AG10803 (cell line): Measurements from ENCODE around the gene NSUN3.

Experiments used
- DNase-seq: peaks from one replicate; pipeline ENCODE4 v3.0.0; 2010; ENCODE audit warnings: low read depth
- H3K4me3 ChIP-seq: 2 replicates; pipeline ENCODE4 v1.5.1; 2011; ENCODE audit warnings: mild to moderate bottlenecking, low read length, control low read depth
- TF ChIP-seq, protein P1 (sequence below): conservative IDR thresholded peaks from 2 replicates; pipeline ENCODE4 v1.5.1; 2011; ENCODE audit warnings: mild to moderate bottlenecking, low read length, control low read depth, inconsistent platforms

The NSUN3 gene

DNA sequence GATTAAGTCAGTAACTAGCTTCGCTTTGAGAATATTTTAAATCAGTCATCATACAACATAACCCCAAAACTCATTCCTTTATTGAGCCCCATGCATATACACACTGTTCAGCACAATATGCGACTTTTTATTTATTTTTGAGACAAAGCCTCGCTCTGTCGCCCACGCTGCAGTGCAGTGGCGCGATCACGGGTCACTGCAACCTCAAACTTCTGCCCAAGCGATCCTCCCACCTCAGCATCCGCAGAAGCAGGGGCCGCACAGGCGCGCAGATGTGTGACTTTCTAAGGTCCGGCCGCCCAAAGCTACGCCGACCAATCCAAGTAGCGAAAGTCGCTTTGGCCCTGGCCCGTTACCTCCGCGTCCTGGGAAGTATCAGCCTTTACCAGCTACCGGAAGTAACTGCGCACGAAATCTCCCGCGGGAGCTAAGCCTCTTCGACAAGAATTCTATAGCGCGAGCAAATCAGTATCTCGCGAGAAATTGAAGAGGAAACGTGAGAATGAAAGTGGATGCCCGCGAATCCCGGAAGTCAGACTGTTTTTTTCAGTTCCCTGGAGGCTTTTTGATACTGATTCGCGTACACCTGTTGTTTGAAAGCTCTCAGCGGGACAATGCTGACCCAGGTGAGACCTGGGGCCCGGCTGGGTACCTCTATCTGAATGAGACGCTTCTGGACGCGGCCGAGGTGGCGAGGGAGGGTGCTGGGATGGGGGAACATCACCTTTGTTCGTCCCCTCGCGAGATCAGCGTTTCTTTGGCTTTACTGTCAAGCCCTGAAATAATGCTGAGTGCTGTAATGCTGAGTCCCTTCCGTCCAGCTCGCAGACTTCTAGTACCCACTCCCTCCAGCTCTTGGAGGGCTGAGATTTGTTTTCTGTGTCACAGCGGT is at the start of gene NSUN3, which contains the start of gene DHFR2:
TSS of gene NSUN3 (plus strand) at position 549 of the 892 bp plus-strand sequence. CDS start at position 615, 66 bp downstream.
TSS of gene DHFR2 (minus strand) at position 404 of the 892 bp plus-strand sequence. CDS start 1,405 bp downstream, outside the sequence.
- TF ChIP-seq, protein P1, sequence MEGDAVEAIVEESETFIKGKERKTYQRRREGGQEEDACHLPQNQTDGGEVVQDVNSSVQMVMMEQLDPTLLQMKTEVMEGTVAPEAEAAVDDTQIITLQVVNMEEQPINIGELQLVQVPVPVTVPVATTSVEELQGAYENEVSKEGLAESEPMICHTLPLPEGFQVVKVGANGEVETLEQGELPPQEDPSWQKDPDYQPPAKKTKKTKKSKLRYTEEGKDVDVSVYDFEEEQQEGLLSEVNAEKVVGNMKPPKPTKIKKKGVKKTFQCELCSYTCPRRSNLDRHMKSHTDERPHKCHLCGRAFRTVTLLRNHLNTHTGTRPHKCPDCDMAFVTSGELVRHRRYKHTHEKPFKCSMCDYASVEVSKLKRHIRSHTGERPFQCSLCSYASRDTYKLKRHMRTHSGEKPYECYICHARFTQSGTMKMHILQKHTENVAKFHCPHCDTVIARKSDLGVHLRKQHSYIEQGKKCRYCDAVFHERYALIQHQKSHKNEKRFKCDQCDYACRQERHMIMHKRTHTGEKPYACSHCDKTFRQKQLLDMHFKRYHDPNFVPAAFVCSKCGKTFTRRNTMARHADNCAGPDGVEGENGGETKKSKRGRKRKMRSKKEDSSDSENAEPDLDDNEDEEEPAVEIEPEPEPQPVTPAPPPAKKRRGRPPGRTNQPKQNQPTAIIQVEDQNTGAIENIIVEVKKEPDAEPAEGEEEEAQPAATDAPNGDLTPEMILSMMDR: no peak
- peak within 1 kb of the TSS; percentile 87 for H3K4me3 ChIP-seq
- peak; percentile 98 for DNase-seq

DNA sequence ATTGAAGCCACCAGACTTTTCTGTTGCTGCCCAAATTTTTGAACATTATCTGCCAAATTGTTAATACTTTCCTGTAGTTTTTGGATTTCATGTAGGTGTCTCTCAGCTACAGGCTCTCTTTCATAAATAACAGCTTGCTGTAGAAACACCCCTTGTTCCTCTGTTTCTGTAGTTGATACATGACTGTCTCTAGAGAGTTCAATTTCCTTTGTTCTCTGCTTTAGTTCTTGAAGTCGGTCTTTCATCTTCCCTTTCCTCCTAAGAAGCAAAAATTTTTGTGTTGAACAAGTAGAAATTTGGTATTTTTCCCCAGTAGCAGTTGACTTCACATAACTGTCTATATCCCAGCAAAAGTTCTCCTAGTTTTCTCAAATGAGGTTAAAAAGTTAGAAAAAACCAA is 47.8 kb upstream of the NSUN3 start:
- no peak for DNase-seq
- TF ChIP-seq, protein P1: no peak
- no peak overlapping the region for H3K4me3 ChIP-seq

DNA sequence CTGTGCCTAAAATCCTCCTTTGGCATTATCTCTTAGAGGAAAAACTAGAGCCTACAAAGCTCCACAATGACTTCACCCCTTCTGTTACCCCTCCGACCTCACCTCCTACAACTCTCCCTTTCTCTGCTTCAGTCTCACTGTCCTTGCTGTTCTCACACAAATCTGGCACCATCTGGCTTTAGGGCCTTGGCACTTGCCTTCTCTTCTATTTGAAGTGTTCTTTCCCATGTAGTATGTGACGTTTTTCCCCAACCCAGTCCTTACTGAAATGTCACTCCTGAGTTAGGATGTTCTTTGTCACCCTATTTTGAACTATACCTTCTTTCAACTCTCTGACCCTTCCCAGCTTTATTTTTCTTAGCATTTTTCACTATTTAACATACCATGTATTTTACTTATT is 43.2 kb upstream of the NSUN3 start:
- TF ChIP-seq, protein P1: no peak
- no peak overlapping the region for H3K4me3 ChIP-seq
- no peak for DNase-seq

DNA sequence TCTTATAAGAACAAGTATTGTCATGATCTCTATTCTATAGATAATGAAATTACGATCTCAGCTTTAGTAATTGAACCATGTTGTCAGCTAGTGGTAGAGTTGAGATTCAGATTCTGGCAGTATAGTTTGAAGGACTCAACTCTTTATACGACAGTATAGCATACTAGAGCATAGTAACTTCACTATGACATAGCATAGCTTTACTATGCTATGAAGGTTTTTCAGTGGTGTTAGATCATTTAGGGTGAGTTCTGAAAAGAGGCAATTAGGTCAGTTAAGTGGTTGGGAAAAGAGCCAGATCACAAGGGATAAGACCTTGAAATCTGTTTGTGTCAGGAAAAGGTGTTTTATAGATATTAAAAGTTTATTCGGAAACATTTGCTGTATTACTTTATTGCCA is 42.6 kb upstream of the NSUN3 start:
- DNase-seq: no peak
- H3K4me3 ChIP-seq: no peak overlapping the region
- TF ChIP-seq, protein P1: no peak

DNA sequence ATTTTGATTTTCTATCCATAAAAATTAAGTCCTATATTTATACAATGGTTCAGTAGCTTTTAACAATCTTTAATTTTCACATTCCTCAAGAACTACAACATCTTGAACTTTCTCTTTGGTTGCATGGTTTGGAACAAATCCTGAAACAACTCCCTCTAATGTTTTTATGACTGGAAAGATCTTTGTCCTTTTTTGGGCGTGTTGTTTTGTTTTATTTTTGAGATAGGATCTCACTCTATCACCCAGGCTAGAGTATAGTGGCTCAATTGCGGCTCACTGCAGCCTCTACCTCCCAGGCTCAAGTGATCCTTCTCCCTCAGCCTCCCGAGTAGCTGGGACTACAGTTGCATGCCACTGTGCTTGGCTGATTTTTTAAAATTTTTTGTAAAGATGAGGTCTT is 38.5 kb upstream of the NSUN3 start:
- H3K4me3 ChIP-seq: no peak overlapping the region
- TF ChIP-seq, protein P1: no peak
- peak; percentile 29 for DNase-seq

DNA sequence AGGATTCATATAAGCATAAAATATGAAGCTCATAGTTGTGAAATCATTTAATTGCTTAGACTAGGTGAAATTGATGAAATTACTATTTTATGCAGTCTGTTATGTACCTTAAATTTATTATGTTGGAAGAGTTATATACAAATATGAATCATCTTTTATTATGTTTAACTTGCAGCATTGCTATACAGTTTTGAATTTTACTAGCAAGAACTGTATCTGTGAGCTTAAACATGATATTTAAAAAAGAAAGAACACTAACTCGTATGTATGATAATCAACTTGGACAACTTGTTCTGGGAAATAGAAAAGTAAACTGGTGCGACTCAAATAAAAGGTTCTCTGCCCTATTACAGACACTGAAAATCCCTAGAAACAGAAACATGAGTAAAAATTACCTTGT is 36.2 kb upstream of the NSUN3 start:
- TF ChIP-seq, protein P1: no peak
- H3K4me3 ChIP-seq: no peak overlapping the region

DNA sequence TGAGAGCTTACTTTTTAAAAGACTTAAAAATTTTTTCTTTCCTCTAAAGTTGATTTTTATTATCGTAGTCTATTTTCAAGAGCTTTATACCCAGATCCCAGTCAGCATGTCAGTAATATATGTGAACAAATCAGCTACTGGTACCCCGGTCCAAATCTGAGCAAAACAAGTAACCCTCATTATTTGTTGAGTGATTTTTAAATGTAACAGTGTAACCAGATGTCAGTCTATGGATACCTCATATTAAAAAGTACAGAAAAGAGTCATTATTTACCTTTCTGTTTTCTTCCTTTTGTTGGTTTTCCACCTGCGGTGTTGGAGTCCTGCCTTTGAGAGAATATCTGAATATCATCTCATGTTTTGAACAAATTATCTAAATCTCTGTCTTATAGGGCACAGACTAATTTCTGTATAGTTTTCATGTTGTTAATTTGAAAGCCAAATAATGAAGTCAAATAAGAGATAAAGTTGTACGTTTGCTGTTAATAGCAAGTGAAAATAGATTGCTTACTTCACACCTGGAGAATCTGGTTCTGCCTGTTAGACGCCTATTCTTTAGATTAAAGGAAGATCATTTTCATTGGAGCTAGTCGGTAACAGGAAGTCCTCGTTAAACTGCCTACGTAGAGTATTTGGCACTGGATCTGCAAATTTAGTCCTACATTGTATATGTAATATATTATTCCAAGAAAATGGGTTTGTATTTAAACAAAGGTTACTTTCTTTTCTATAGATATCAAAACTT is 34.6 kb upstream of the NSUN3 start, which contains the start of gene STX19:
TSS of gene STX19 (minus strand) at position 505 of the 745 bp plus-strand sequence. CDS start 13,328 bp downstream, outside the sequence.
- TF ChIP-seq, protein P1: no peak
- no peak for DNase-seq
- no peak within 1 kb of the TSS for H3K4me3 ChIP-seq

More for the DNA sequence above, 36.2 kb upstream of the NSUN3 start:
- DNase-seq: no peak
